ENCODE data around the gene KMT5C.

DNA sequence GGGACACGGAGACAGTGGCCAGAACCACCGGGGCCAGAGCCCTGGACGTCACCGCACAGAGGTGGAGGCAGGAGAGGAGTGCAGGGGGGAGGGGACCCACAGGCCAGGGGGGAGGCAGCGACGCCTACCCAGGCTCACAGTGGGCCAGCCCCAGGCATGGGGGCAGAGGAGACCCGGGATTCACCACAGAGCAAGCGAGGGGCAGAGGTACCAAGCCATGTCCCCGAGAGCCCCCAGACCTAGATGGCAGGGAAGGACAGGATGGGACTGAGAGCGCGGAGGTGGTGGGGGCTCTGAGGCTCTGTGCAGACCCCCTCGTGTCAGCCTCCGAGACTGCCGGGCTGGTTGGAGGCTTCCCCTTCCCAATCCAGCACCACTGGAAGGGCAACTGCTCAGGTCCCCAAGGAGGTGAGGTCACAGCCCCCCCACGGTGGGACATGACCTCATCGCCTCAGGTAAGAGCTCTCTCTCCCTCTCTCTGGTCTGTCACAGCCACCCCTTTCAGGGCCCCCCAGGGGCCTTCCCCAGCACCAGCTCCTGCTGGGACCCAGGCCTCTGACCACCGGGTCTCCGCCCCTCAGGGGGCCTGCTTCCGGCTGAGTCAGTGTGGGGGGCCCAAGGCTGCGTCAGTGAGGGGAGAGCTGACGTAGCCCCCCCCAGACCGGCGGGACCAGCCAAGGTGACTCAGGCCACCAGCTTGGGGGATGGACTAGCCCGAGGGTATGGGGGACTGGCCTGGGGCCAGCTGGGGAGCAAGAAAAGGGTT, 32.8 kb downstream of the KMT5C start:
- TF ChIP-seq EZH2 (IDR thresholded peaks at IDR 0.05; ENCODE audit: insufficient read depth, poor library complexity, severe bottlenecking): no peak
- no peak for TF ChIP-seq EZH2phosphoT487 (IDR thresholded peaks at IDR 0.05; ENCODE audit: insufficient read depth, low read depth)

All from GM23248 (cell line).